GM20000 (cell line): ENCODE results near the gene ST3GAL5.

Experiments
- DNase-seq: peaks from one replicate; pipeline ENCODE4 v3.0.0; 2012; ENCODE audit warnings: low spot score
- CTCF ChIP-seq: IDR thresholded peaks from 2 replicates; pipeline ENCODE4 v1.5.1; 2012; ENCODE audit warnings: mild to moderate bottlenecking, control low read depth; ENCODE audit errors: extremely low read depth, missing control alignments

Gene ST3GAL5

GRCh38 chr2:85878719-85879370 is 9.9 kb downstream of the ST3GAL5 start:
- no peak for DNase-seq
- no peak for TF ChIP-seq CTCF

- TF ChIP-seq CTCF, result no peak
- no peak for DNase-seq
Observed at GRCh38 chr2:85875350-85876050, 13.3 kb downstream of the ST3GAL5 start.

- no peak for DNase-seq
- no peak for TF ChIP-seq CTCF
Observed at GRCh38 chr2:85873679-85874078, 15.1 kb downstream of the ST3GAL5 start.

- DNase-seq, result no peak
- TF ChIP-seq CTCF, result no peak
Observed at GRCh38 chr2:85872536-85873161, 16.1 kb downstream of the ST3GAL5 start.

GRCh38 chr2:85871494-85872164 is 17.2 kb downstream of the ST3GAL5 start:
- TF ChIP-seq CTCF, result no peak
- no peak for DNase-seq

GRCh38 chr2:85868822-85869221 is 20.0 kb downstream of the ST3GAL5 start:
- TF ChIP-seq CTCF, result no peak
- no peak for DNase-seq

- no peak for TF ChIP-seq CTCF
- no peak for DNase-seq
Observed at GRCh38 chr2:85867556-85868292, 21.1 kb downstream of the ST3GAL5 start.
